GM19023 (cell line): ENCODE measurements around the gene CDH26.
A peak's percentile ranks its signal among the peaks of the same experiment; 100 is the strongest.
"Not testable (repeated sequence)": the region's sequence is repeated elsewhere in the genome, so short reads cannot be mapped to it uniquely, and the experiment has no call there.

Experiments
- ATAC-seq: cut with Tn5 transposase; IDR thresholded peaks from one replicate; pipeline ENCODE4 v1.9.1; 2021; ENCODE audit warnings: mild to moderate bottlenecking, moderate library complexity; ENCODE audit not compliant: unreplicated experiment

Gene CDH26

GRCh38 chr20:59940129-59940955 lies 17.9 kb upstream of the CDH26 start, which contains the start of the genes FAM217B and PPP1R3D:
TSS of gene FAM217B (plus strand) at chr20:59940389. CDS start at chr20:59943944, 3,555 bp downstream.
TSS of gene PPP1R3D (minus strand) at chr20:59940305. CDS start at chr20:59939931, 374 bp downstream.
- peak; percentile 95 for ATAC-seq

DNA sequence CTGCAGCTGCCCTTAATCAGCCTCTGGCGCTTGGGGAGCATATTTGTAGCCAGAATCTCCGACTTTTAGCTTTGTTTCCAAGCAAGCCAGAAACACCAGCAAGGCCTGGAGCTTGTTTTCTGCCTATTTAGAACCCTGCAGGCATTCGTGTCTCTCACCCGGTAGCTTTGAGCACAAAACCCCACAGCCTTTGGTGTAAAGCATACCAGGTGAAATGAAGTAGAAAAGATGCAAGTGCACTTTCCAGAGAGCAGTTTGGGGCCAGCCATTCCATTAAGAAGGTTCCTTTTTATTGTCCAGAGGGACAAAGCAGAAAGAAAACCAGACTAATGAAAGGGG lies 17.3 kb upstream of the CDH26 start:
- ATAC-seq, result peak; percentile 8

- no peak for ATAC-seq
These were observed 16.0 kb upstream of the CDH26 start for GRCh38 chr20:59942245-59942644.

- ATAC-seq, result no peak
These were observed 13.5 kb upstream of the CDH26 start for GRCh38 chr20:59944726-59945125.

DNA sequence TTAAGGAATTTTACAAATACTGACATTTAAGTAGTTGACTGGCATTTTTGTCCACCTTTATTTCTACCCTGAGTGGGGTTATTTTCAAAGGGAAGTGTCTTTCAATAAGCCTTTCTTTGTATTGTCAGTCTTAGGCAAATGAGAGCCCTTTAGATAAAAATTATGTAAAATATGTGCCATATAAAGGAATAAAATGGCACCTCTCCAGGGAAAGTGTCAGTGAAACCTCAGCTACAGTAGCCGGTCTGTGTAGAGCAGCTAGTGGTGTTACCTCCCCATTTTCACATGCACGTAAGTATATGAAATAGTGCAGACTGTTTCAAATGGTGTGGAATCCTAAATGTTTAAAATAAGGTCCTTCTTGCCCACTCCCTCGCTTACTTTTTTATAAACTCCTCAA lies 13.0 kb upstream of the CDH26 start:
- ATAC-seq, result no peak

- no peak for ATAC-seq
These were observed 12.5 kb upstream of the CDH26 start for GRCh38 chr20:59945731-59946130.

- ATAC-seq, result no peak
These were observed 10.8 kb upstream of the CDH26 start for GRCh38 chr20:59947376-59947775.

DNA sequence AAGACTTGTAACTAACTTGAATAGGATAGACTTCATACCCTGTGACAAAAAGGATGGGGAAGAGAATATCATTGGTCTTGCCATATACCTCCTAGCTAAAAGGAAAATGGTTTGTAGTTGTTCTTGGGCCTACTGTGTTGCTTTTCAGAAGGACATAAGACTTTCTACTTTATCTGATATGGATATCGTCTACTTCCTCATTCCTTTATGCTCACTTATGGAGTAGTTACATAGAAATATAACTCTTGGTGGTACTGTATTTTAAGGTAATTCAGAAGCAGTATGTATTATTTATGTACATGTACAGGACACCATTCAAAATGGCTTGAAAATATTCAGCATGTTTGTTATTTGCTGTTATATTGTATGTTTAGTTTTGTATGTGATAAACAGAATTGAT lies 10.0 kb upstream of the CDH26 start:
- ATAC-seq, result no peak

DNA sequence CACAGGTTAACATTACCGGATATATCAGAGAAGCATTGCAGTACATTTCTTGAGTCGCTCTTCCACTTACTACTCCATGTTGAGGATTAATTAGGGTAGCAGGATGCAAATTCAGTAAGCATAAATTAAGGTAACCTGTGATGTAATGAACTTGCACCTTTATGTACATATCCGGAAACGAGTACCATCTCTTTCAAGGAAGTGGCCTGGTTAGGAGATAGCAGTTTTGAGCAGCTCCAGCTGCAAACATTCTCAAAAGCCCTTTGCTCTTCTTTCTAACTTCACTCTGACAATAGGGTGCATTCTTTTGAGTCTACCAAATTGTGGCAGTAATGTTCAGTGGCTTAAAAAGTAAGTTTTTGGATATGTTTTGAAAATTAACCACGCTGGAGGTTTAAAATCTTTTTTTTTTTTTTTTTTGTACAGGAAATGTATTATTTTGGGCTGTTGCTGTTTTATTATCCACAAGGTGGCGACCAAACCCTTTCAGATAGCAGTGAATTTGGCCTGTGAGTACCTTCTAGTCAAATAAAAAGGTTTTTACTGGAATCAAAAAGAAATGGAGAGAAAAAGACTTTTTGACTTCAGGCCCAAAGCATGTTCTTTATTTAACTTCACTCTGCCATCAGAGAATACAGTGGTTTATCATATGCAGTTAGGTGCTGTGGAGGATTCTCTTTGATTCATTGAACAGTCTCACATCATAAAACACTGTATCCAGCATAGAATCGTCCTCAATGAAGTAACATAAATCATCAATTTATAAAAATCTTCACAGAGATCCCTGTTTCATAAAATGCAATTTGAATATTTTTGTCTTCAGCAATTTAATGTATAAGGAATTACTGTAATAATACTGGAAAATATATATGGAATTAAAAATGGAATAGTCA lies 9.1 kb upstream of the CDH26 start:
- ATAC-seq, result no peak

GRCh38 chr20:59949911-59950310 lies 8.3 kb upstream of the CDH26 start:
- no peak for ATAC-seq

DNA sequence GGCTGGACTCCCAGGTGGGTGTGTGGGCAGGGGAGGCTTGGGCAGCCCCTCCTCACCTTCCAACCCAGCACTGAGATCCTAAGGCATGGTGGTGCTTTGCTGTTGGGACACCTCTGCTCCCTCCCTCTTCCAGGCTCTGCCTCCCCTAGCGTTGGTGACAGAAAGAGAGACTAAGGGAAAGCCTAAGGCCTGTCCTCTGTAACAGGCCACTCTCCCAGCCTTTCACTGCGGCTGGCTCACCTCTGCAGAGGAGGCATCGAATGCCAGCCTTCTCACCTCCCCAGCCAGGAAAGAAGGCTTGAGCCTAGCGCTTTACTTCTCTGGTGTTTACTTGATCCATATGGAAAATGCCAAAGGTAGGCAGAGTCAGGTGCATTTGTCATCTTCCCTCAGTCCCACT lies 3.5 kb upstream of the CDH26 start:
- ATAC-seq, result no peak

DNA sequence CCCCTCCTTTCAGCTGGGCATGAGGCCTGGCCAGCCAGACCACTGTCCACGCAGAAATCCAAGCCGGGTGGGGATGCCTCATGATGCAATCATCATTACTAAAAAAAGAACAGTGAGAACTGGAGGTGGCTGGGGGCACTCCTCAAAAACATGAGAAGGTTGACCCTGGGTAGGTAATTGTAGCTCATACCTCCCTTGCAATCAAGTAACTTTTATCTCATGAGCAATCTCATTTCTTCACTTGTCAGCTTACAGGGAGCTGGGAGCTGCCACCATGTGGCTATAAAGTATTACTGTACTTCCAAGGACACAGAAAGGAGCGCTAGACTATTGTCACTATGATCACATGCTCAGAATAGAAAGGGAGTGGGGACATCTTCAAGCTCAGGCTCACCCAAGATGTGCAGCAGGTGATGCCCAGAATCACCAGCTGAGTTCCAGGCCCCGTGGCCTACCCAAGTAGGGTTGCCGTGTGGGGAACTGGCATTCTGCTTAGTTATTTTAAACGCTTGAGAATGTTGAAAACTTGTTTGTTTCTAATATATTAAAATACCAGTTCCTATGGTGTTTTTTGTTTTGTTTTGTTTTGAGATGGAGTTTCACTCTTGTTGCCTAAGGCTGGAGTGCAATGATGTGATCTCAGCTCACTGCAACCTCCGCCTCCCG lies 3.0 kb upstream of the CDH26 start:
- no peak for ATAC-seq

DNA sequence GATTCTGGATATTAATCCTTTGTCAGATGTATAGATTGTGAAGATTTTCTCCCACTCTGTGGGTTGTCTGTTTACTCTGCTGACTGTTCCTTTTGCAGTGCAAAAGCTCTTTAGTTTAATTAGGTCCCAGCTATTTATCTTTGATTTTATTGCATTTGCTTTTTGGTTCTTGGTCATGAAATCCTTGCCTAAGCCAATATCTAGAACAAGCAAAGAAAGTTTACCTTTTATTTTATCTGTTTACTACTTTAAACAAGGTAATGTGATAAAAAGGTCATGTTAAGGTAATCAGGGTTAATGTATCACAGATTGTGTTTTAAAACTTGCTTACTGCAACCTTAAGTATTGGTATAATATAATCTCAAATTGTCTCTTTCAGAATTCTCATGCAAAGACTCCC lies 655 bp upstream of the CDH26 start:
- ATAC-seq, result not testable (repeated sequence)

DNA sequence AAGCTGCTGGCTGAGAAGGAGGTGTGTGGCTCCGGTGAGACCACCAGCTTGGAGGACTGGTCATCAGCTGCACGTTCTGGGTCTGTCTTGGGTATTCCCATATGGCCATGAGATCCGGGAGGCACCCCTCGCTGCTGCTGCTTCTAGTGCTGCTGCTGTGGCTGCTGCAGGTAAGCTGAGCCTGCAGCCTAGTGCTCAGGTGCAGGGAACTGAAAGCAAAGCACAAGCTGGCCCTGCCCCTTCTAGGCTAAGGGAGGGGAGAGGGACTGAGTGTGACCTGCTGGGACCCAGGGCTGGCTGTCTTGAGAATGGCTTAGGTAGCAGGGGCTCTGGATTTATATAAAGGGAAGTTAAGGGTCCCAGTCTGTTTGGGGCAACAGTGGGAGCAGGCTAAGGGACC lies 403 bp downstream of the CDH26 start:
- ATAC-seq, result no peak

GRCh38 chr20:59961423-59961822 lies 3.2 kb downstream of the CDH26 start:
- no peak for ATAC-seq

DNA sequence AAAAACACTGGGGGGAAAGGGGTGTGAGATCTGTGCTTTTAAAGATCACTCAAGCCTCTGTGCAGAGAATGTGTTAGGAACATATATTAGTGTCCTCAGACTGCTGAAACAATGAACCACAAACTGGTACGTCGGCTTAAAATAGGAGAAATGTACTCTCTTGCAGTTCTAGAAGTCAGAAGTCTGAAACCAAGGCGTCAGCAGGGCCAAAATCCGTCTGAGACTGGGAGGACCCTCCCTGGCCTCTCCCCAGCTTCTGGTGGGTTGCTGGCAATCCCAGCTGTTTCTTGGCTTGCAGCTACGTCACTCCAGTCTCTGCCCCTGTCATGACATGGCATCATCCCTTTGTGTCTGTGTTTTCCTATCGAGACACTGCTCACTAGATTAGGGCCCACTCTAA lies 3.9 kb downstream of the CDH26 start:
- no peak for ATAC-seq

- no peak for ATAC-seq
These were observed 8.2 kb downstream of the CDH26 start for GRCh38 chr20:59966428-59966827.

DNA sequence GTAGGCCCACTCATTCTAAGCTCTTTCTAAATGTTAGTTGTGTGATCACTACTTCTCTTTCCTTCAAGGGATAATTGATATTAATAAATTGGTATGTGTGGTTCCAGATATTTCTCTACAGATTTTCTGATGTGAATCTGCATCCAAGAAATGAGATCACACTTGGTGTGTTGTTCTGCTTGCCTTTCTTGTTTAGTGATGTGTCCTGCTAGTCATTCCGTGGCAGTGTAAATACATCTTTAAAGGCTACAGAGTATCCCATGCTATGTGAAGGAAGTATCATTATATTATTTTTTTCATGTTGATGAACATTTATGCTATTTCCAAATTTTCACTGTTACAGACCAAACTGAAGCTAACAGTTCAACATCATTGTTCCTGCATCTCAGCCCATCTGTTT lies 13.2 kb downstream of the CDH26 start:
- no peak for ATAC-seq

- ATAC-seq, result no peak
These were observed 14.0 kb downstream of the CDH26 start for GRCh38 chr20:59972037-59972801.

- no peak for ATAC-seq
These were observed 18.0 kb downstream of the CDH26 start for GRCh38 chr20:59976156-59976782.
